ENCODE data around the gene PLK3.

GRCh38 chr1:44810101-44810761 is 10.1 kb downstream of the PLK3 start:
- TF ChIP-seq POLR2A (IDR thresholded peaks at IDR 0.05) = no peak
- TF ChIP-seq, protein P1, sequence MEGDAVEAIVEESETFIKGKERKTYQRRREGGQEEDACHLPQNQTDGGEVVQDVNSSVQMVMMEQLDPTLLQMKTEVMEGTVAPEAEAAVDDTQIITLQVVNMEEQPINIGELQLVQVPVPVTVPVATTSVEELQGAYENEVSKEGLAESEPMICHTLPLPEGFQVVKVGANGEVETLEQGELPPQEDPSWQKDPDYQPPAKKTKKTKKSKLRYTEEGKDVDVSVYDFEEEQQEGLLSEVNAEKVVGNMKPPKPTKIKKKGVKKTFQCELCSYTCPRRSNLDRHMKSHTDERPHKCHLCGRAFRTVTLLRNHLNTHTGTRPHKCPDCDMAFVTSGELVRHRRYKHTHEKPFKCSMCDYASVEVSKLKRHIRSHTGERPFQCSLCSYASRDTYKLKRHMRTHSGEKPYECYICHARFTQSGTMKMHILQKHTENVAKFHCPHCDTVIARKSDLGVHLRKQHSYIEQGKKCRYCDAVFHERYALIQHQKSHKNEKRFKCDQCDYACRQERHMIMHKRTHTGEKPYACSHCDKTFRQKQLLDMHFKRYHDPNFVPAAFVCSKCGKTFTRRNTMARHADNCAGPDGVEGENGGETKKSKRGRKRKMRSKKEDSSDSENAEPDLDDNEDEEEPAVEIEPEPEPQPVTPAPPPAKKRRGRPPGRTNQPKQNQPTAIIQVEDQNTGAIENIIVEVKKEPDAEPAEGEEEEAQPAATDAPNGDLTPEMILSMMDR (IDR thresholded peaks at IDR 0.05) = no peak
